IPS DF 6.9 (cell line): ENCODE data around the gene FAM98C.
A peak's percentile ranks its signal among the peaks of the same experiment; 100 is the strongest.

Experiments used
- DNase-seq: peaks from one replicate; pipeline ENCODE4 v3.0.0-alpha.2; 2013; ENCODE audit warnings: low read depth, low spot score
- H3K27ac ChIP-seq: one replicate; pipeline ENCODE4 v1.5.1; 2013; ENCODE audit warnings: low read length, control low read depth
- H3K27me3 ChIP-seq: 2 replicates; pipeline ENCODE4 v1.6.1; 2013; ENCODE audit warnings: mild to moderate bottlenecking, low read length; ENCODE audit not compliant: control insufficient read depth, insufficient read depth
- H3K36me3 ChIP-seq: 2 replicates; pipeline ENCODE4 v1.6.1; 2013; ENCODE audit warnings: low read length; ENCODE audit not compliant: control insufficient read depth, insufficient read depth
- H3K4me1 ChIP-seq: 2 replicates; pipeline ENCODE4 v1.6.1; 2013; ENCODE audit warnings: low read length; ENCODE audit not compliant: control insufficient read depth, insufficient read depth
- H3K4me3 ChIP-seq: 2 replicates; pipeline ENCODE4 v1.5.1; 2013; ENCODE audit warnings: mild to moderate bottlenecking, low read length
- H3K9me3 ChIP-seq: 2 replicates; pipeline ENCODE4 v1.6.1; 2013; ENCODE audit warnings: low read length, inconsistent platforms; ENCODE audit not compliant: control insufficient read depth, insufficient read depth
- WGBS: extraction: QIAGEN DNeasy Blood & Tissue Kit; methylation state at CpG from one replicate; pipeline ENCODE4 v1.1.7; 2013; ENCODE audit warnings: mixed read lengths, missing lambda C conversion rate; ENCODE audit not compliant: insufficient read length, insufficient coverage; 5-methylcytosine and 5-hydroxymethylcytosine counted together

The FAM98C gene

GRCh38 chr19:38402967-38403674, at the start of gene FAM98C:
Gene FAM98C, plus strand, starts transcription at chr19:38403093. Its CDS starts 61 bp downstream, at chr19:38403154.
- no peaks in the 10 kb centered on the region for H3K9me3 ChIP-seq
- peak; percentile 85 for DNase-seq
- no peak within 1 kb of the TSS for H3K27ac ChIP-seq
- peak within 1 kb of the TSS; percentile 58; the same call in 1 of the 2 replicates for H3K4me3 ChIP-seq
- H3K27me3 ChIP-seq = peaks cover 12% of the 10 kb centered on the region; the same call in 1 of the 2 replicates
- no CpG with 5 or more reads among the region's 82 CpGs for WGBS
- no peaks in the 10 kb centered on the region; the same call in 1 of the 2 replicates for H3K4me1 ChIP-seq
- H3K36me3 ChIP-seq = no peaks in the 10 kb centered on the region; the same call in 1 of the 2 replicates

- no CpG with 5 or more reads among the region's 16 CpGs for WGBS
- no peaks in the 10 kb centered on the region for H3K9me3 ChIP-seq
- H3K27me3 ChIP-seq = peaks cover 3% of the 10 kb centered on the region; the same call in 1 of the 2 replicates
Observed at GRCh38 chr19:38355728-38356725, 46.9 kb upstream of the FAM98C start.

DNA sequence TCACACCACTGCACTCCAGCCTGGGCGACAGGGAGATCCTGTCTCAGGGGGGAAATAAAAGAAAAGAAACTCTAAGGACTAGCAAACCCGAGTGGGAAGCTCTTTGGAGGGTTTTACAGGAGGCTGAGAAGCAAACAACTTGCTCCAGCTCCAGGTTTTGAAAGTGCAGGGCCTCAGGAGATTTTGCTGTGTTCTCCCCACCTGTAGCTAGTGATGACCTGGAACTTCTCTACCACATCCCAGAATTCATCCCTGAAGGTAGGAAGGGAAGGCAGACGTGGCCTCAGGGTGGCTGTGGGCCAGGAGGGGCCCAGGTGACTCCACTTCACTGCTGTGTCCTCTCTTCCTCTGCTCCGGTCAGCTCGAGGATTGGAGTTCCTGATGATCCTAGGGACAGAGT, 44.8 kb upstream of the FAM98C start:
- Histone ChIP-seq H3K27me3 (peaks cover 3% of the 10 kb centered on the region; the same call in 1 of the 2 replicates), H3K36me3 (no peaks in the 10 kb centered on the region), H3K4me3 (no peak overlapping the region), H3K27ac (no peak overlapping the region), H3K4me1 (no peaks in the 10 kb centered on the region; the same call in 1 of the 2 replicates), H3K9me3 (no peaks in the 10 kb centered on the region)
- WGBS = no CpG with 5 or more reads among the region's 5 CpGs
- DNase-seq = no peak

More at GRCh38 chr19:38355728-38356725, 46.9 kb upstream of the FAM98C start:
- no peaks in the 10 kb centered on the region for H3K36me3 ChIP-seq
- no peak for DNase-seq
- H3K4me3 ChIP-seq = no peak overlapping the region
- no peaks in the 10 kb centered on the region; the same call in 1 of the 2 replicates for H3K4me1 ChIP-seq
- no peak overlapping the region for H3K27ac ChIP-seq

- no peak for DNase-seq
- no peak overlapping the region for H3K27ac ChIP-seq
- H3K4me1 ChIP-seq = no peaks in the 10 kb centered on the region; the same call in 1 of the 2 replicates
- WGBS = no CpG with 5 or more reads among the region's 18 CpGs
- no peaks in the 10 kb centered on the region for H3K9me3 ChIP-seq
- H3K27me3 ChIP-seq = peaks cover 3% of the 10 kb centered on the region; the same call in 1 of the 2 replicates
- no peak overlapping the region for H3K4me3 ChIP-seq
- no peaks in the 10 kb centered on the region for H3K36me3 ChIP-seq
Observed at GRCh38 chr19:38359242-38360021, 43.5 kb upstream of the FAM98C start.

- no CpG with 5 or more reads among the region's 9 CpGs for WGBS
- no peak for DNase-seq
- H3K4me1 ChIP-seq = no peaks in the 10 kb centered on the region; the same call in 1 of the 2 replicates
Observed at GRCh38 chr19:38360351-38360750, 42.5 kb upstream of the FAM98C start.

DNA sequence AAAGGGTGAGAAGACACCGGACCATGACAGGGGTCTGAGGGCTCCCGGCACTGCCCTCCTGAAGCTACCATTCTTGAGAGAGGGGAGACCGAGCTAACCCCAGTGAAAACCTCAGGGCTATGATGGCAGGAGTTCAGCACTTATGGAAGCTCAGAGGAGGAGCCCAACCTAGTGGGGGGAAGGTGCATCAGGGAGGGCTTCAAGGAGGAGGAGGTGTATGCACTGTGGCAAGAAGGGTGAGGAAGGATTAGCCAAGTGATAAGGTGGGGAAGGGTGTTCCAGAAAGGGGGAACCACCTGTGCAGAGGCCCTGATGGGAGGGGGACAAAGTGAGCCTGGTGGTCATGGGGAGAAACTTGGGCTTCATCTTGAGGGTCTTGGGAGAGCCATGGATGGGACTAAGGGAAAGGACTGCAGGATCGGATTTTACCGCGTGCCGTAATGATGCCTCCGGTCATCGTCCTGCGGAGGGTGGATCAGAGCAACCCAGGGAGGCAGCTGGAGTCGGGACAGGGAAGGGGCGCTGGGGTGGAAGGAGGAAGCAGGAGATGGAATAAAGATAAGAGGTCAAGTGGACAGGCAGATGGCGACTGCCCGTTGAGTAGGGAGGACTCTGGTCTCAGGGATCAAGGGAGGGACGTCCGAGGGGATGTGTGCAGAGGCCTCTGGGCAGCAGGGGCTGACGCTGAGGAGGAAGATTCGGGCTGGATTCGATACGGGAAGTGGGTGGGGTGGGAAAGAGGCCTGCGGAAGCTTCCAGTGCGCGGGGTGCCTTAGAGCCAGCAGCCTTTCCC, 41.9 kb upstream of the FAM98C start:
- WGBS = no CpG with 5 or more reads among the region's 23 CpGs
- Histone ChIP-seq H3K27ac (no peak overlapping the region), H3K9me3 (no peaks in the 10 kb centered on the region), H3K36me3 (no peaks in the 10 kb centered on the region), H3K4me1 (no peaks in the 10 kb centered on the region; the same call in 1 of the 2 replicates), H3K27me3 (peaks cover 3% of the 10 kb centered on the region; the same call in 1 of the 2 replicates), H3K4me3 (peak overlapping the region; percentile 52; the same call in 1 of the 2 replicates)
- DNase-seq = no peak

More at GRCh38 chr19:38360351-38360750, 42.5 kb upstream of the FAM98C start:
- Histone ChIP-seq H3K9me3 (no peaks in the 10 kb centered on the region), H3K27ac (no peak overlapping the region), H3K4me3 (no peak overlapping the region), H3K27me3 (peaks cover 3% of the 10 kb centered on the region; the same call in 1 of the 2 replicates), H3K36me3 (no peaks in the 10 kb centered on the region)

- H3K36me3 ChIP-seq = no peaks in the 10 kb centered on the region
- peaks cover 3% of the 10 kb centered on the region; the same call in 1 of the 2 replicates for H3K27me3 ChIP-seq
- no peaks in the 10 kb centered on the region; the same call in 1 of the 2 replicates for H3K4me1 ChIP-seq
- WGBS = no CpG with 5 or more reads among the region's 37 CpGs
- DNase-seq = peak; percentile 68
- H3K9me3 ChIP-seq = no peaks in the 10 kb centered on the region
- H3K4me3 ChIP-seq = peak overlapping the region; percentile 52
- H3K27ac ChIP-seq = no peak overlapping the region
Observed at GRCh38 chr19:38361633-38362075, 41.2 kb upstream of the FAM98C start.

- WGBS = no CpG with 5 or more reads among the region's 68 CpGs
- peaks cover 3% of the 10 kb centered on the region; the same call in 1 of the 2 replicates for H3K27me3 ChIP-seq
- H3K4me3 ChIP-seq = peak overlapping the region; percentile 52; the same call in 1 of the 2 replicates
- no peak overlapping the region for H3K27ac ChIP-seq
- no peaks in the 10 kb centered on the region; the same call in 1 of the 2 replicates for H3K4me1 ChIP-seq
- no peaks in the 10 kb centered on the region for H3K9me3 ChIP-seq
- no peaks in the 10 kb centered on the region for H3K36me3 ChIP-seq
- DNase-seq = peak; percentile 60
Observed at GRCh38 chr19:38362076-38362945, 40.6 kb upstream of the FAM98C start.
